ENCODE data around the gene TFIP11. TPM values are rescaled to one million over a fixed set of nuclear protein-coding genes. Genes with fewer than 3 reads are reported as not detected.

Gene TFIP11
- polyA plus RNA-seq, 2 of the 4 experiments (the other 2 are of a cell fraction), result 21.1 to 28.8 TPM

DNA sequence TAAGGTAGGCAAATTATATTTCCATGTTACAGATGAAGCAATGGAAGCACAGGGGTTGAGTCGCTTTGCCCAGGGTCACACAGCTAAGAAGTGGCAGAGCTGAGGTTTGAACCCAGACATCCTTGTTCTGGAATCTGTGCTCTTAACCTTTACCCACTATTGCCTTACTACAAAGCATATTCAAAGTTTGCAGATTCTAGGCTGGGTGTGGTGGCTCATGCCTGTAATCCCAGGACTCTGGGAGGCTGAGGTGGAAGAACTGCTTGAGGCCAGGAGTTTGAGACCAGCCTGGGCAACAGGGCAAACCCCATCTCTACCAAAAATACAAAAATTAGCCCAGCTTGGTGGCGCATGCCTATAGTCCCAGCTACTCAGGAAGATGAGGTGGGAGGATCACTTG, 27.8 kb upstream of the TFIP11 start:
- no peaks in the 10 kb centered on the region for H3K4me1 ChIP-seq
- ATAC-seq (no peak), FAIRE-seq (no peak), DNase-seq (ENCODE audit: low read depth in 1 of 2, low spot score in 1 of 2) (no peak)
- no peak overlapping the region for H3K4me3 ChIP-seq
- ChIA-PET CTCF (interaction anchor here (0.6 kb wide), 1 partner anchor 103 kb away, joined by 4 read pairs; no protein-coding TSS in a partner anchor), POLR2A (no interaction called here)
- no peaks in the 10 kb centered on the region for H3K9me3 ChIP-seq
- TF ChIP-seq EP300 (IDR thresholded peaks at IDR 0.05), result no peak
- TF ChIP-seq GATA3 (IDR thresholded peaks at IDR 0.05; ENCODE audit: borderline replicate concordance), result no peak
- no peak for TF ChIP-seq SMC3 (IDR thresholded peaks at IDR 0.05)
- no peak for TF ChIP-seq RAD21 (conservative IDR thresholded peaks at IDR 0.05 in 1 of 2, IDR thresholded peaks at IDR 0.05 in 1 of 2)
- TF ChIP-seq, protein P1, sequence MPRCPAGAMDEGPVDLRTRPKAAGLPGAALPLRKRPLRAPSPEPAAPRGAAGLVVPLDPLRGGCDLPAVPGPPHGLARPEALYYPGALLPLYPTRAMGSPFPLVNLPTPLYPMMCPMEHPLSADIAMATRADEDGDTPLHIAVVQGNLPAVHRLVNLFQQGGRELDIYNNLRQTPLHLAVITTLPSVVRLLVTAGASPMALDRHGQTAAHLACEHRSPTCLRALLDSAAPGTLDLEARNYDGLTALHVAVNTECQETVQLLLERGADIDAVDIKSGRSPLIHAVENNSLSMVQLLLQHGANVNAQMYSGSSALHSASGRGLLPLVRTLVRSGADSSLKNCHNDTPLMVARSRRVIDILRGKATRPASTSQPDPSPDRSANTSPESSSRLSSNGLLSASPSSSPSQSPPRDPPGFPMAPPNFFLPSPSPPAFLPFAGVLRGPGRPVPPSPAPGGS (IDR thresholded peaks at IDR 0.05), result no peak
- no peak for TF ChIP-seq ZC3H11A (IDR thresholded peaks at IDR 0.05)
- no peak for TF ChIP-seq CBX2 (IDR thresholded peaks at IDR 0.05; ENCODE audit: borderline replicate concordance, low read depth)
- H3K4me2 ChIP-seq, result no peak overlapping the region
- 100% methylated on average over 2 of the region's 2 CpGs for WGBS (ENCODE audit: missing lambda C conversion rate)
- no peak overlapping the region for H3K27ac ChIP-seq

DNA sequence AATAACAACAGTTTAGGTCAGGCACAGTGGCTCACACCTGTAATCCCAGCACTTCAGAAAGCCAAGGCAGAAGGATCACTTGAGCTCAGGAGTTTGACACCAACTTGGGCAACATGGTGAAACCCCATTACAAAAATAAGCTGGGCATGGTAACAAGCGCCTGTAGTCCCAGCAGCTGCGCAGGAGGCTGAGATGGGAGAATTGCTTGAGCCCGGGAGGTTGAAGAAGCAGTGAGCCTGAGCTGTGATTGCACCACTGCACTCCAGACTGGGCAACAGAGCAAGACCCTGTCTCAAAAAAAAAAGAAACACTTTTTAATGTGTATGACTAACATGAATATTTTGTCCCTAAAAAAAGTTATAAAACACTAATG, 24.5 kb upstream of the TFIP11 start:
- Histone ChIP-seq H3K4me3 (no peak overlapping the region), H3K4me2 (no peak overlapping the region), H3K4me1 (no peaks in the 10 kb centered on the region), H3K27ac (no peak overlapping the region), H3K9me3 (no peaks in the 10 kb centered on the region)
- DNase-seq (ENCODE audit: low read depth in 1 of 2, low spot score in 1 of 2) (no peak), ATAC-seq (no peak), FAIRE-seq (no peak)
- TF ChIP-seq HOXA7 (CRISPR knock-in tag; IDR thresholded peaks at IDR 0.05) (no peak), HOXB13 (CRISPR knock-in tag; IDR thresholded peaks at IDR 0.05; ENCODE audit: low read depth) (no peak), NPAS2 (CRISPR knock-in tag; IDR thresholded peaks at IDR 0.05; ENCODE audit: borderline replicate concordance) (no peak), FOXS1 (CRISPR knock-in tag; IDR thresholded peaks at IDR 0.05) (no peak), ZC3H11A (IDR thresholded peaks at IDR 0.05) (no peak)
- ChIA-PET POLR2A (no interaction called here), CTCF (interaction anchor here (0.6 kb wide), 1 partner anchor 17 kb away, joined by 4 read pairs; no protein-coding TSS in a partner anchor)
- 85% methylated on average over 3 of the region's 3 CpGs for WGBS (ENCODE audit: missing lambda C conversion rate)

DNA sequence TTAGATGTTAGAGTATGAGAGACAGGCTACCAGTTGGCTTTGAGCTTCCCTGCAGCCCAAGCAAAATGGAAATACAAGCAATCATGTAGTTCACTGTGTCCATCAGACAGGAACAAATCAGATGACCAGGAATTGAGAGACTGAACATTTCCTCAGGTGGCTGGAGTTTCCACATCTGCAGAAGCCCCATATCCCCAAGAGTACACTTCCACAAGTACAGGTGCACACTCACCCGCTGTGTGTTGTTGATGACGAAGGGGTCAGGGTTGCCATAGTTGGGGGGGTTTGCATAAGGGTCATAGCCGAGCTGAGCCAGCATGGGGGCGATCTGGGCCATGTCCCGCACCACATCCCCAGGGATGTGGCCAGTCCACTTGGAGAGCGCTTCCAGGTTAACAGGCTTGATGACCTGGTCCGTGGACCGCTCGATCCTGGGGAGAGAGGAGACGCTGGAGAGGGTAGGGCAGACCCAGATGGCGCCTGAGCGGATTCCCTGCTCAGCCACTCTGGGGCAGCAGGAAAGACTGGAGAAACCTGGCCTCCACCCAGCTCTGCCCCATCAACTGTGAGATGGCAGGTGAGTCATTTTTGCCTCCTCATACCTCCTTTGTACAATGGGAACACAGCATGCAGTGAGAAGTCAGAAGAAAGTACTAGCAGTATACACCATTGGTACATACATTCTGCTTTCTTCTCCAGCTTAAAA, 23.9 kb upstream of the TFIP11 start:
- CTCF ChIA-PET, result no interaction called here
- H3K4me1 ChIP-seq, result no peaks in the 10 kb centered on the region
- no peak overlapping the region for H3K4me2 ChIP-seq
- WGBS (ENCODE audit: missing lambda C conversion rate), result 88% methylated on average over 11 of the region's 12 CpGs
- H3K9me3 ChIP-seq, result no peaks in the 10 kb centered on the region
- FAIRE-seq, result no peak
- no peak for ATAC-seq
- TF ChIP-seq SMC3 (IDR thresholded peaks at IDR 0.05) (no peak), HEYL (CRISPR knock-in tag; IDR thresholded peaks at IDR 0.05) (no peak), HOXB13 (CRISPR knock-in tag; IDR thresholded peaks at IDR 0.05; ENCODE audit: low read depth) (no peak), ESRRA (IDR thresholded peaks at IDR 0.05; ENCODE audit: borderline replicate concordance, low read length) (no peak), POLR2A (IDR thresholded peaks at IDR 0.05; ENCODE audit: low read length) (no peak), MAZ (IDR thresholded peaks at IDR 0.05; ENCODE audit: borderline replicate concordance, low read depth, low read length) (no peak), PHF8 (IDR thresholded peaks at IDR 0.05; ENCODE audit: borderline replicate concordance, low read depth) (no peak), MAFK (IDR thresholded peaks at IDR 0.05; ENCODE audit: partially characterized antibody) (no peak), SREBF2 (IDR thresholded peaks at IDR 0.05) (no peak), EHF (CRISPR knock-in tag; IDR thresholded peaks at IDR 0.05) (no peak), ZNF302 (CRISPR knock-in tag; IDR thresholded peaks at IDR 0.05) (no peak)
- TF ChIP-seq, protein P2, sequence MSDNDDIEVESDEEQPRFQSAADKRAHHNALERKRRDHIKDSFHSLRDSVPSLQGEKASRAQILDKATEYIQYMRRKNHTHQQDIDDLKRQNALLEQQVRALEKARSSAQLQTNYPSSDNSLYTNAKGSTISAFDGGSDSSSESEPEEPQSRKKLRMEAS (IDR thresholded peaks at IDR 0.05), result no peak
- TF ChIP-seq, protein P3, sequence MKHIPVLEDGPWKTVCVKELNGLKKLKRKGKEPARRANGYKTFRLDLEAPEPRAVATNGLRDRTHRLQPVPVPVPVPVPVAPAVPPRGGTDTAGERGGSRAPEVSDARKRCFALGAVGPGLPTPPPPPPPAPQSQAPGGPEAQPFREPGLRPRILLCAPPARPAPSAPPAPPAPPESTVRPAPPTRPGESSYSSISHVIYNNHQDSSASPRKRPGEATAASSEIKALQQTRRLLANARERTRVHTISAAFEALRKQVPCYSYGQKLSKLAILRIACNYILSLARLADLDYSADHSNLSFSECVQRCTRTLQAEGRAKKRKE (CRISPR knock-in tag; IDR thresholded peaks at IDR 0.05; ENCODE audit: low read depth), result no peak
- TF ChIP-seq, protein P4, sequence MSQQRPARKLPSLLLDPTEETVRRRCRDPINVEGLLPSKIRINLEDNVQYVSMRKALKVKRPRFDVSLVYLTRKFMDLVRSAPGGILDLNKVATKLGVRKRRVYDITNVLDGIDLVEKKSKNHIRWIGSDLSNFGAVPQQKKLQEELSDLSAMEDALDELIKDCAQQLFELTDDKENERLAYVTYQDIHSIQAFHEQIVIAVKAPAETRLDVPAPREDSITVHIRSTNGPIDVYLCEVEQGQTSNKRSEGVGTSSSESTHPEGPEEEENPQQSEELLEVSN (IDR thresholded peaks at IDR 0.05; ENCODE audit: borderline replicate concordance, low read depth), result no peak
- TF ChIP-seq, protein P5, sequence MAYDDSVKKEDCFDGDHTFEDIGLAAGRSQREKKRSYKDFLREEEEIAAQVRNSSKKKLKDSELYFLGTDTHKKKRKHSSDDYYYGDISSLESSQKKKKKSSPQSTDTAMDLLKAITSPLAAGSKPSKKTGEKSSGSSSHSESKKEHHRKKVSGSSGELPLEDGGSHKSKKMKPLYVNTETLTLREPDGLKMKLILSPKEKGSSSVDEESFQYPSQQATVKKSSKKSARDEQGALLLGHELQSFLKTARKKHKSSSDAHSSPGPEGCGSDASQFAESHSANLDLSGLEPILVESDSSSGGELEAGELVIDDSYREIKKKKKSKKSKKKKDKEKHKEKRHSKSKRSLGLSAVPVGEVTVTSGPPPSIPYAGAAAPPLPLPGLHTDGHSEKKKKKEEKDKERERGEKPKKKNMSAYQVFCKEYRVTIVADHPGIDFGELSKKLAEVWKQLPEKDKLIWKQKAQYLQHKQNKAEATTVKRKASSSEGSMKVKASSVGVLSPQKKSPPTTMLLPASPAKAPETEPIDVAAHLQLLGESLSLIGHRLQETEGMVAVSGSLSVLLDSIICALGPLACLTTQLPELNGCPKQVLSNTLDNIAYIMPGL (CRISPR knock-in tag; IDR thresholded peaks at IDR 0.05; ENCODE audit: borderline replicate concordance), result no peak
- TF ChIP-seq, protein P1 (IDR thresholded peaks at IDR 0.05), result no peak
- POLR2A ChIA-PET, result no interaction called here
- H3K4me3 ChIP-seq, result no peak overlapping the region
- no peak for DNase-seq (ENCODE audit: low read depth in 1 of 2, low spot score in 1 of 2)
- H3K27ac ChIP-seq, result no peak overlapping the region

Data from A549 (cell line).